ENCODE measurements around the gene RPL39.

GRCh38 chrX:119801253-119802221, 10.1 kb upstream of the RPL39 start:
- no peak for TF ChIP-seq GATA2 (IDR thresholded peaks at IDR 0.05; ENCODE audit: low read depth, low read length)
- no peak for TF ChIP-seq GATA3 (IDR thresholded peaks at IDR 0.05; ENCODE audit: low read depth, low read length)
